ENCODE data around the gene NACC2. TPM values are rescaled to one million over a fixed set of nuclear protein-coding genes. Genes with fewer than 3 reads are reported as not detected.
A peak's percentile ranks its signal among the peaks of the same experiment; 100 is the strongest.

The NACC2 gene
- total and polyA plus RNA-seq, 4 donors: 4.8 to 17.8 (median 8.8) TPM

- peak overlapping the region; percentile 63 to 93 (median 65) for H3K4me3 ChIP-seq (ENCODE audit: low read depth in 1 of 3, low read length in 3 of 3)
- peaks cover 0 to 5% (median 3%) of the 10 kb centered on the region in 4 donors for H3K36me3 ChIP-seq (ENCODE audit: control insufficient read depth in 4 of 4, insufficient read depth in 3 of 4, low read depth in 1 of 4, low read length in 3 of 4)
- H3K9me3 ChIP-seq (ENCODE audit: control insufficient read depth in 4 of 4, low read length in 3 of 4): no peaks in the 10 kb centered on the region
- TF ChIP-seq ATF3 (IDR thresholded peaks at IDR 0.05) (no peak), SP1 (IDR thresholded peaks at IDR 0.05) (no peak), YY1 (IDR thresholded peaks at IDR 0.05) (no peak), EGR1 (IDR thresholded peaks at IDR 0.05; ENCODE audit: low read depth in 2 of 2) (no peak), HNF4A (conservative IDR thresholded peaks at IDR 0.05) (no peak), HNF4G (IDR thresholded peaks at IDR 0.05) (no peak), GABPA (IDR thresholded peaks at IDR 0.05 in 1 of 2, conservative IDR thresholded peaks at IDR 0.05 in 1 of 2) (no peak), FOXA2 (IDR thresholded peaks at IDR 0.05) (no peak), MAX (IDR thresholded peaks at IDR 0.05) (no peak), NR2F2 (IDR thresholded peaks at IDR 0.05) (no peak), REST (IDR thresholded peaks at IDR 0.05) (no peak), RXRA (IDR thresholded peaks at IDR 0.05) (no peak), RAD21 (IDR thresholded peaks at IDR 0.05) (no peak)
- TF ChIP-seq, protein P1, sequence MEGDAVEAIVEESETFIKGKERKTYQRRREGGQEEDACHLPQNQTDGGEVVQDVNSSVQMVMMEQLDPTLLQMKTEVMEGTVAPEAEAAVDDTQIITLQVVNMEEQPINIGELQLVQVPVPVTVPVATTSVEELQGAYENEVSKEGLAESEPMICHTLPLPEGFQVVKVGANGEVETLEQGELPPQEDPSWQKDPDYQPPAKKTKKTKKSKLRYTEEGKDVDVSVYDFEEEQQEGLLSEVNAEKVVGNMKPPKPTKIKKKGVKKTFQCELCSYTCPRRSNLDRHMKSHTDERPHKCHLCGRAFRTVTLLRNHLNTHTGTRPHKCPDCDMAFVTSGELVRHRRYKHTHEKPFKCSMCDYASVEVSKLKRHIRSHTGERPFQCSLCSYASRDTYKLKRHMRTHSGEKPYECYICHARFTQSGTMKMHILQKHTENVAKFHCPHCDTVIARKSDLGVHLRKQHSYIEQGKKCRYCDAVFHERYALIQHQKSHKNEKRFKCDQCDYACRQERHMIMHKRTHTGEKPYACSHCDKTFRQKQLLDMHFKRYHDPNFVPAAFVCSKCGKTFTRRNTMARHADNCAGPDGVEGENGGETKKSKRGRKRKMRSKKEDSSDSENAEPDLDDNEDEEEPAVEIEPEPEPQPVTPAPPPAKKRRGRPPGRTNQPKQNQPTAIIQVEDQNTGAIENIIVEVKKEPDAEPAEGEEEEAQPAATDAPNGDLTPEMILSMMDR (IDR thresholded peaks at IDR 0.05; ENCODE audit: low read depth, low read length, missing input control): no peak
- peak; percentile 50 for DNase-seq (ENCODE audit: low spot score)
- H3K9ac ChIP-seq (ENCODE audit: low read depth in 1 of 2, low read length in 2 of 2): peak overlapping the region; percentile 50 to 72
- peak overlapping the region; percentile 71 to 95 for H3K27ac ChIP-seq (ENCODE audit: low read depth in 1 of 2, low read length in 2 of 2)
- WGBS: under 1% methylated on average over 36 of the region's 36 CpGs
- no peaks in the 10 kb centered on the region for H3K27me3 ChIP-seq (ENCODE audit: control insufficient read depth in 4 of 4, insufficient read depth in 4 of 4, low read length in 3 of 4)
- peaks cover 10 to 34% (median 25%) of the 10 kb centered on the region in 4 donors for H3K4me1 ChIP-seq (ENCODE audit: control insufficient read depth in 4 of 4, insufficient read depth in 4 of 4, low read length in 3 of 4)
Measured at GRCh38 chr9:136117916-136118319, 22.8 kb upstream of the NACC2 start.

DNA sequence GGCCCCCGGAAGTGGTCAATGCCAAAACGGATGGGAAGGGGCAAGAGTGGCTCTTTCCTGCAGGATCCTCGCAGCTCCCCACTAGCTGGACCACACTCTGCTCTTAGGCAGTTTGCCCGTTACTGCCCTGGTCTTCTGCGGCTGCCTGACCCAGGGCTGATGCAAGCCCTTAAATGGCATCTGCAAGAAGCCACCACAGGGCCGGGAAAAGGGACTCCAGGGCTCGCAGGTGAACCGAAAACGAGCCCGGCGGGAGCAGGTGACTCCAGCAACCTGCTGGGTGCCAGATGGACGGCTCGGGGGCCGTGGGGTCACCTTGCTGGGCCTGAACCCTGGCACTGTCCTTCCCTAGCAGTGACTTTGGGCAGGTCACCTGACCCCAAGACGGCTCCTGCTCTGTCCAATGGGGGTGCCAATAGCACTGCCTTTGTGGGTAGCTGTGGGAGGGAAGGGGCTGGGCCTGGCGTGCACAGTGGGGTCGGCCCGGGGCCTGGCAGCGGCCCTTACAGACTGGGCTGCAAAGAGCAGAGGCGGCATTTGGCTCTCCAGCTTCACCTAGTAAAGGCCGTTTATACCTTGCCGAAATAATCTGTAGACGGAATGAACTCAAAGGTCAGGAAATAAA, 22.3 kb upstream of the NACC2 start:
- DNase-seq (ENCODE audit: low spot score): no peak
- Histone ChIP-seq H3K36me3 (ENCODE audit: control insufficient read depth in 4 of 4, insufficient read depth in 3 of 4, low read depth in 1 of 4, low read length in 3 of 4) (peaks cover 0 to 5% (median 3%) of the 10 kb centered on the region in 4 donors), H3K9me3 (ENCODE audit: control insufficient read depth in 4 of 4, low read length in 3 of 4) (no peaks in the 10 kb centered on the region), H3K27me3 (ENCODE audit: control insufficient read depth in 4 of 4, insufficient read depth in 4 of 4, low read length in 3 of 4) (no peaks in the 10 kb centered on the region), H3K4me1 (ENCODE audit: control insufficient read depth in 4 of 4, insufficient read depth in 4 of 4, low read length in 3 of 4) (peaks cover 6 to 29% (median 23%) of the 10 kb centered on the region in 4 donors), H3K27ac (ENCODE audit: low read depth in 1 of 2, low read length in 2 of 2) (peak overlapping the region; percentile 71 to 95), H3K4me3 (ENCODE audit: low read depth in 1 of 3, low read length in 3 of 3) (peak overlapping the region; percentile 5 to 93 (median 63)), H3K9ac (ENCODE audit: low read depth in 1 of 2, low read length in 2 of 2) (peak overlapping the region; percentile 26 to 50)
- 31% methylated on average over 23 of the region's 23 CpGs for WGBS
- TF ChIP-seq HNF4A (conservative IDR thresholded peaks at IDR 0.05): peak; percentile 59 to 73
- TF ChIP-seq REST (IDR thresholded peaks at IDR 0.05): peak; percentile 27
- TF ChIP-seq SP1 (IDR thresholded peaks at IDR 0.05): no peak
- no peak for TF ChIP-seq FOXA1 (IDR thresholded peaks at IDR 0.05)
- peak in 1 of 2 donors; percentile 5 for TF ChIP-seq RAD21 (IDR thresholded peaks at IDR 0.05)
- TF ChIP-seq HNF4G (IDR thresholded peaks at IDR 0.05): no peak
- TF ChIP-seq, protein P1 (IDR thresholded peaks at IDR 0.05; ENCODE audit: low read depth, low read length, missing input control): no peak
- TF ChIP-seq NR2F2 (IDR thresholded peaks at IDR 0.05): no peak
- no peak for TF ChIP-seq FOXA2 (IDR thresholded peaks at IDR 0.05)
- TF ChIP-seq ATF3 (IDR thresholded peaks at IDR 0.05): no peak
- TF ChIP-seq JUND (IDR thresholded peaks at IDR 0.05): no peak
- peak; percentile 53 for TF ChIP-seq YY1 (IDR thresholded peaks at IDR 0.05)
- no peak for TF ChIP-seq TAF1 (conservative IDR thresholded peaks at IDR 0.05)
- TF ChIP-seq RXRA (IDR thresholded peaks at IDR 0.05): peak; percentile 51 to 62
- TF ChIP-seq GABPA (IDR thresholded peaks at IDR 0.05 in 1 of 2, conservative IDR thresholded peaks at IDR 0.05 in 1 of 2): no peak
- TF ChIP-seq MAX (IDR thresholded peaks at IDR 0.05): no peak
- no peak for TF ChIP-seq EGR1 (IDR thresholded peaks at IDR 0.05; ENCODE audit: low read depth in 2 of 2)

Data from liver (tissue), 9 donors.